GM19395 (cell line): ENCODE measurements around the gene EIF3K.
"Not testable (repeated sequence)": the region's sequence is repeated elsewhere in the genome, so short reads cannot be mapped to it uniquely, and the experiment has no call there.

Experiments
- ATAC-seq: cut with Tn5 transposase; IDR thresholded peaks from one replicate; pipeline ENCODE4 v1.9.1; 2021; ENCODE audit warnings: mild to moderate bottlenecking, moderate library complexity; ENCODE audit not compliant: unreplicated experiment

Gene EIF3K

GRCh38 chr19:38617764-38618589 is 1.0 kb upstream of the EIF3K start, which contains the start of gene MAP4K1:
TSS of gene MAP4K1 (minus strand) at chr19:38617953. CDS start at chr19:38617895, 58 bp downstream.
- ATAC-seq, result peak; percentile 60

GRCh38 chr19:38619361-38620174 is 580 bp downstream of the EIF3K start:
- no peak for ATAC-seq

GRCh38 chr19:38624822-38625221 is 5.8 kb downstream of the EIF3K start:
- no peak for ATAC-seq

GRCh38 chr19:38626401-38626800 is 7.4 kb downstream of the EIF3K start:
- ATAC-seq, result no peak

GRCh38 chr19:38629568-38629967 is 10.6 kb downstream of the EIF3K start:
- ATAC-seq, result no peak

GRCh38 chr19:38631301-38631700 is 12.3 kb downstream of the EIF3K start:
- not testable (repeated sequence) for ATAC-seq

GRCh38 chr19:38631811-38632475 is 13.0 kb downstream of the EIF3K start:
- ATAC-seq, result not testable (repeated sequence)

- ATAC-seq, result no peak
These were observed 13.7 kb downstream of the EIF3K start for GRCh38 chr19:38632476-38633213.

GRCh38 chr19:38634757-38635482 is 15.9 kb downstream of the EIF3K start:
- no peak for ATAC-seq

GRCh38 chr19:38635483-38636399 is 16.8 kb downstream of the EIF3K start:
- ATAC-seq, result no peak

GRCh38 chr19:38638461-38638860 is 19.5 kb downstream of the EIF3K start:
- no peak for ATAC-seq

GRCh38 chr19:38639679-38640078 is 20.7 kb downstream of the EIF3K start:
- ATAC-seq, result no peak

- no peak for ATAC-seq
These were observed 21.4 kb downstream of the EIF3K start for GRCh38 chr19:38640368-38640767.

GRCh38 chr19:38642176-38642575 is 23.2 kb downstream of the EIF3K start:
- no peak for ATAC-seq

GRCh38 chr19:38644719-38645118 is 25.7 kb downstream of the EIF3K start:
- no peak for ATAC-seq

GRCh38 chr19:38647368-38647965 is 28.5 kb downstream of the EIF3K start, which contains the start of gene ACTN4:
TSS of gene ACTN4 (plus strand) at chr19:38647649. CDS start at chr19:38647746, 97 bp downstream.
- peak; percentile 80 for ATAC-seq

GRCh38 chr19:38647966-38648768 is 29.2 kb downstream of the EIF3K start:
- ATAC-seq, result no peak
